GM21786 (cell line): ENCODE measurements around the gene FTO.
A peak's percentile ranks its signal among the peaks of the same experiment; 100 is the strongest.
"Not testable (repeated sequence)": the region's sequence is repeated elsewhere in the genome, so short reads cannot be mapped to it uniquely, and the experiment has no call there.

Source experiments
- ATAC-seq: cut with Tn5 transposase; IDR thresholded peaks from one replicate; pipeline ENCODE4 v1.9.1; 2021; ENCODE audit not compliant: unreplicated experiment

The FTO gene

DNA sequence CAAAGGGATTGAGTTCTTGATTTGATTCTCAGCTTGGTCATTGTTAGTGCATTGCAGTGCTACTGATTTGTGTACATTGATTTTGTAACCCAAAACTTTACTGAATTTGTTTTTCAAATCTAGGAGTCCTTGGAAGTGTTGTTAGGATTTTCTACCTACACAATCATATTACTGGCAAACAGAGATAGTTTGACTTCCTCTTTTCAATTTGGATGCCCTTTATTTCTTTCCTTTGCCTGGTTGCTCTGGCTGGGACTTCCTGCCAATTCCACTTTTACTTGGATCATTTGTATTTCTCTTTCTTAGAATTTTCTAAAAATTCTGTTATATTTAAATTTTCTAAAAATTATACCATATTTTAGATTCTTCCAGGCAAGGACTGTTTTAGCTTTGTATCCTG, 151.1 kb downstream of the FTO start:
- ATAC-seq = no peak

DNA sequence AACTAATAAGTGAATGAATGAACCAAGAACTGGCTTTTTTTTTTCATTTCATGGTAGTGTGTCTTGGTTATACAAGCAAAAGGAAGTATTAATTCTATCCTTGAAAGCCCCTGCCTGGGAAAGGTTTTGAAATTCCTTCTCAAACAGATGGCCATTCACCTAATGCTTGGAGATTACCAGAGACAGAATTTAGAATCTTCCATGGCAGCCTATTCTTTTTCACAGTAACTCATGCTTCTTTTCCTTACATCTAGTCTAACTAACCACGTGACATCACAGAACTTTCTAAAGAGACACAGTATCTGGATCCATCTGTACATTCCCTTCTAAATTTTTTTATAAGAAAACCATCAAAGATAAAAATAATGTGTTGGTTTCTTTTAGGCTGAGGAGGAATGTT, 151.6 kb downstream of the FTO start:
- ATAC-seq = no peak

DNA sequence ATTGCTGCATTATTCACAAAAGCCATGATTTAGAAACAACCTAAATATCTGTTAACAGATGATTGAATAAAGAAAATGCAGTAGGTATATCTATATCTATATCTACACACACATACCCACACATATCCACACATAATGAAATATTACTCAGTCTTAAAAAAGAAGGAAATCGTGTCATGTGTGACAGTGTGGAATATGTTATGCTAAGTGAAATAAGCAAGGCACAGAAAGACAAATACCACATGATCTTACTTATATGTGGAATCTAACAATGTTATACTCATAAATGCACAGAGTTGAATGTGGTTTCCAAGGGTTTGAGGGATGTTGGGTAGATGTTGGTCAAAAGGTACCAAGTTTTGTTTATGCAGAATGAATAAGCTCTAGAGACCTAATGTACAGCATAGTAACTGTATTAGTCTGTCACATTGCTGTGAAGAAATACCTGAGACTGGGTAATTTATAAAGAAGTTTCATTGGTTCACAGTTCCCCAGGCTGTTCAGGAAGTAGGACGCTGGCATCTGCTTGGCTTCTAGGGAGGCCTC, 156.1 kb downstream of the FTO start:
- no peak for ATAC-seq

GRCh38 chr16:53863861-53864260, 159.9 kb downstream of the FTO start:
- no peak for ATAC-seq

GRCh38 chr16:53864819-53865493, 161.0 kb downstream of the FTO start:
- ATAC-seq = no peak

DNA sequence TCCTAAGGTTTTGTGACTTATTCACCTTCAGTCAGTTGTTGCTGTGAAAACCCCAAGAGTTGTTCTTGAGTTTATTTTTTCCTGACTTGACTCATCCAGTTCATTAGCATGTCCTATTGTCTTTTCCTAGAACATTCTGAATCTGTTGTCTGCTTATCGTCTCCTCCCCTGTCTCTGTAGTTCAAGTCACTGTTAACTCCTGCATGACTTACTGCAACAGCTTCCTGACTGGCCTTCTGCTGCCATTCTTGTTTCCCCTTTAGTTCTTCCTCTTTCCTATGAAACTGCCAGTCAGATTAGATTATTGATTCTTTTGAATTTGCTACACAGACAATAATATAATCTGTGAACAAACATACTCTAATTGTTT, 161.5 kb downstream of the FTO start:
- ATAC-seq = peak; percentile 74

DNA sequence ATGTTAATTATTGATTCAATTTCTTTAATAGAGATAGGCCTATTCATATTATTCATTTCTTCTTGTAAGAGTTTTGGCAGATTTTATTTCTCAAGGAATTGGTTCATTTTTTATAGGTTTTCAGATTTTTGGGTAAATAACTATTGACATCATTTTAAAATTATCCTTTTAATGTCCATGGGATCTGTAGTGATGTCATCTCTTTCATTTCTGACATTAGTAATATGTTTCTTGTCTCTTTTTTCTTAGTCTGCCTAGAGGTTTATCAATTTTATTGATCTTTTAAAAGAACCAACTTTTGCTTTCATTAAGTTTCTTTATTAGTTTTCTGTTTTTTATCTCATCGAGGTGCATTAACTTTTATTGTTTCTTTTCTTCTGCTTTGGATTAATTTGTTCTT, 162.6 kb downstream of the FTO start:
- ATAC-seq = no peak

GRCh38 chr16:53870831-53871230, 166.9 kb downstream of the FTO start:
- ATAC-seq = no peak

- no peak for ATAC-seq
These were observed 168.6 kb downstream of the FTO start for GRCh38 chr16:53872248-53873221.

DNA sequence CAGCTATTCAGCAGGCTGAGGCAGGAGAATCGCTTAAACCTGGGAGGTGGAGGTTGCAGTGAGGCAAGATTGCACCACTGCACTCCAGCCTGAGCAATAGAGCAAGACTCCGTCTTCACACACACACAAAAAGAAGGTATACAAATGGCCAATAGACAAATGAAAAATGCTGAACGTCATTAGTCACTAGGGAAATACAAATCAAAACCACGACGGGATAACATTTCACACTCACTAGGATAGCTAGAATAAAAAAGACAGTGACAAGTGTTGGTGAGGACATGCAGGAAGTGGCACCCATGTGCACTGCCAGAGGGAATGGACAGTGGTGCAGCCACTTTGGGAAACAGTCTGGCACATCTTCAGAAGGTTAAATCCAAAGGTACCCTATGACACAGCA, 172.9 kb downstream of the FTO start:
- no peak for ATAC-seq

DNA sequence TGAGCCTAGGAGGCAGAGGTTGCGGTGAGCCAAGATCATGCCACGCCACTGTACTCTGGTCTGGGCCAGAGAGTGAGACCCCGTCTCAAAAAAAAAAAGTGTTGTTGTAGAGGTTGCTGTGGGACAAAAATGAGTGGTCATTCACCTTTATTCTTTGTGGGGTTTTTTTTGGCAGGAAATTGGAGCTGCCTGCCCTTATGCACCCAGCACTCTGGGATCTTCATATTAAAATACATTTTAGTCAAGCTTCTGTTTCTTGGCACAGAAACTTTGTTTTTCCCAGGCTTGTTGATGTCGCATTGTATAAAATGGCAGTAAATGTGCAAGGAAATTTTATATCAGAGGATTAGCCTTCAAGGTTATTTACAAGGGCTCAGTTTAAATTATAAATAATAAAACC, 174.3 kb downstream of the FTO start:
- no peak for ATAC-seq

DNA sequence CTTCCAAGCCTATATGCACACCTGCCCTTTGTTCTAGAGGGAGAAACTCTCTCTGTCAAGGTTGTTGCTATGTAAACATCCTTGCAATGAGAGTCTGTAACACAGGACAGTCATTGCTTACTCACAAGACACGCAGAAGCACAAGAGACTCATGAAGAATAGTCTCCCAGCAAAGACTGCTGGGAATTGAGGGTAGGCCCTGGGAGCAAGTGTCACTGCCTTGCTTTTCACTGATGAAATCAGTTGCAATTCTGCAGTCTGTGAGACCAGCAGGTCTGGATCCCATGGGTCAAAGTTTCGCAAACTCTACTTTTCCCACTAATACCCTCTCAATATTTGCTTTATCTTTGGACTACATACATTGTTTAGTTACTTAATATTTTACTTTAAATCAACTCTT, 177.4 kb downstream of the FTO start:
- no peak for ATAC-seq

DNA sequence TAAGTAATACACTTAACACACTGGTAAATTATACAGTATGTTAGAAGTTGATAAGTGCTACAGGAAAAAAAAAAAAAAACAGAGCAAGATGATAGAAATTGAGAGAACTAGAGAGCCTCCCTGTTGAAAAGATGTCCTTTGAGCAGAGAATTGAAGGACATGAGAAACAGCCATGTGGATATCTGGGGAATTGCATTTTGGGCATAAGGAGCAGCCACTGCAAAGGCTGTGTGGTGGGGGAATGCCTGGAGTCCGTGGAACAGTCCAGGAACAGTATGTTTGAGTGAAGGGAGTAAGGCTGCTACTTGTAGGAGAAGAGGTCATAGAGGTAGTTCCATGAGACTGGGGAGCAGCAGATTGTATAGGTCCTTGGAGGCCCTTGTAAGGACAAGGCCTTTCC, 178.4 kb downstream of the FTO start:
- no peak for ATAC-seq

DNA sequence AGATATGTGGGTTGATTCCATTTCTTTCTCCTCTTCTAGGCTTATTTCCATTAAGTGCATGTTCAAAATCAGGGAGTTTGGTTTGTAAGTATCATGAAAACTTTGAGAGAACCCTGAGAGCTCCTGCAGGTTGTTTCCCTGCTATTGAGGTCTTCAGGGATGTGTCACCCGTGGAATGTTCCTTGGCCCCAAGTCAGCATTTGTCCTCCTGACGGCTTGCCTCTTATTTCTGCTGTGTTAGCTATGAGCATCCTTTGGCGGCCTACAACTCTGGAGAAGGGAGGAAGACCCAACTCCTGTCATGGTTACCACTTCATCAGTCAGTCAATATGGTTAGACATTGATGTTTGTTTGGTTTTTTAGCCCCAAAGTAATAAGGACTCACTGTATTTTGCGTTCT, 180.8 kb downstream of the FTO start:
- ATAC-seq = no peak

- ATAC-seq = no peak
These were observed 182.8 kb downstream of the FTO start for GRCh38 chr16:53886482-53887378.

DNA sequence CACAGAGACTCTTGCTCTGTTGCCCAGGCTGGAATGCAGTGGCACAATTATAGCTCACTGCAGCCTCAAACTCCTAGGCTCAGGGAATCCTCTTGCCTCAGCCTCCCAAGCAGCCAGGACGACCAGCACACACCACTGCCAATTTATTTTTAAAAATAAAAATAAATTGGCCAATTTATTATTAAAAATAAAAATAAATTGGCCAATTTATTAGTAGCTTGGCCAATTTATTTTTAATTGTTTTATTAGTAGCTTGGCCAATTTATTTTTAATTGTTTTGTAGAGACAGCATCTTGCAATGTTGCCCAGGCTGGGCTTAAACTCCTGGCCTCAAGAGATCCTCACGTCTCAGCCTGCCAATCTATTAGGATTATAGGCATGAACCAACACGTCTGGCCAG, 184.3 kb downstream of the FTO start:
- no peak for ATAC-seq

DNA sequence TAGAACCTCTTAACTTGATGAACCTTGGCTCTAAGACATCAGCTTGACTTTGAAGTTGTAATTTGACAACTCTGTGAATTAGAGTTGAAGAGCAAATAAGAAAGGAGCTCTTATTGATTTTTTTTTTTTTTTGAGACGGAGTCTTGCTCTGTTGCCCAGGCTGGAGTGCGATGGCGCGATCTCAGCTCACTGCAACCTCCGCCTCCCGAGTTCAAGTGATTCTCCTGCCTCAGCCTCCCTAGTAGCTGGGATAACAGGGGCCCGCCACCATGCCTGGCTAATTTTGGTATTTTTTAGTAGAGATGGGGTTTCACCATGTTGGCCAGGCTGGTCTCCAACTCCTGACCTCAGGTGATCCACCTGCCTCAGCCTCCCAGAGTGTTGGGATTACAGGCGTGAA, 186.9 kb downstream of the FTO start:
- not testable (repeated sequence) for ATAC-seq

- ATAC-seq = no peak
These were observed 187.6 kb downstream of the FTO start for GRCh38 chr16:53891409-53892139.

GRCh38 chr16:53892155-53892554, 188.2 kb downstream of the FTO start:
- no peak for ATAC-seq

- ATAC-seq = no peak
These were observed 189.9 kb downstream of the FTO start for GRCh38 chr16:53893731-53894435.
